ENCODE measurements around the gene GSDMA. TPM values are rescaled to one million over a fixed set of nuclear protein-coding genes. Genes with fewer than 3 reads are reported as not detected.

GSDMA gene
- total and polyA plus RNA-seq, 2 donors from 2014 or later: 0.47 to 0.80 TPM

DNA sequence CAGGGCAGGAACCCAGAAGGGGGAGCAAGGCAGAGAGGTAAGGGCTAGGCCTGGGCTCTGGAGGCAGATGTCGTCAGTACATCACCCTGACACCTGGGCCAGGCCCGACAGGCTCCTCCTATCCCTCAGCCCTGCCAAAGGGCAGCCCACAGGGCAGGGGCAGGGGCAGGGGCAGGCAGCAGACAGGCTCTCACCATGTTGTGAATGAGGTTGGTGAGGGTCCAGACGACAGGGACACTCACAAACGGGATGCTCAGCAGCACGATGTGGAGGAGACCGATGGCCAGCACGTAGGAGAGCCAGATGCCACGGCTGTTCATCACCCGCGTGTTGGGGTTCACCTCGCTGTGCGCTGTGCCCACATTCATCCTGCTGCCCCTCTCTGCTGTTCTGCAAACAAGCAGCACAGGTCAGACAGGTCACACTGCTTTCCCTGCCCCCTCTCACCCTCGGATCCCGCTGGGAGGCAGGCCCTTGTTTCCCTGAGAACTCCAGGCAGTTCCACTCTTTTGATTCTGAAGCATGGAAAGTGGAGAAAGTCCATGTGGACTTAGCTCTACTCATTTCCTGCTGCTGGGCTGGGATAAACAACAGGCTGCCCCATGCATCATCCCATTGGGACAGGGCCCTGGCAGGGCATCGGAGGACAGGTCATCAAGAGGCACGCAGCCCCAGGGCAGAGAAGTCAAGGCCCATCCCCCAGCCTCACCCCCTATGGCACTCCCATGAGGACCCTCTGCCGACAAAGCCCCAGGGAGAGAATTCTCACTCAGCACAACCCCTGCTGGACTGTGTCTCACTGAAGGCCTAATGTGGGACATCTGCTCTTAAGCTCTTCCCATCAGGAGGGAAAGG lies 38.7 kb upstream of the GSDMA start:
- Histone ChIP-seq H3K9me3 (ENCODE audit: control insufficient read depth in 2 of 3, insufficient read depth in 1 of 3, low read length in 3 of 3) (no peaks in the 10 kb centered on the region), H3K27me3 (ENCODE audit: control insufficient read depth, insufficient read depth, low read length) (no peaks in the 10 kb centered on the region), H3K36me3 (ENCODE audit: control insufficient read depth in 2 of 3, insufficient read depth in 3 of 3, low read length in 3 of 3) (peaks cover 0 to 28% (median 18%) of the 10 kb centered on the region in 3 donors), H3K27ac (ENCODE audit: low read depth in 2 of 2, low read length in 2 of 2) (no peak overlapping the region), H3K4me3 (ENCODE audit: low read length in 3 of 3) (no peak overlapping the region), H3K4me1 (ENCODE audit: control insufficient read depth in 2 of 3, insufficient read depth in 2 of 3, low read depth in 1 of 3, low read length in 3 of 3) (peaks cover 5 to 35% (median 25%) of the 10 kb centered on the region in 3 donors), H3K9ac (ENCODE audit: low read length in 3 of 3) (no peak overlapping the region)
- intact Hi-C loops (cut with DNase I): no loop called here
- TF ChIP-seq, protein P1, sequence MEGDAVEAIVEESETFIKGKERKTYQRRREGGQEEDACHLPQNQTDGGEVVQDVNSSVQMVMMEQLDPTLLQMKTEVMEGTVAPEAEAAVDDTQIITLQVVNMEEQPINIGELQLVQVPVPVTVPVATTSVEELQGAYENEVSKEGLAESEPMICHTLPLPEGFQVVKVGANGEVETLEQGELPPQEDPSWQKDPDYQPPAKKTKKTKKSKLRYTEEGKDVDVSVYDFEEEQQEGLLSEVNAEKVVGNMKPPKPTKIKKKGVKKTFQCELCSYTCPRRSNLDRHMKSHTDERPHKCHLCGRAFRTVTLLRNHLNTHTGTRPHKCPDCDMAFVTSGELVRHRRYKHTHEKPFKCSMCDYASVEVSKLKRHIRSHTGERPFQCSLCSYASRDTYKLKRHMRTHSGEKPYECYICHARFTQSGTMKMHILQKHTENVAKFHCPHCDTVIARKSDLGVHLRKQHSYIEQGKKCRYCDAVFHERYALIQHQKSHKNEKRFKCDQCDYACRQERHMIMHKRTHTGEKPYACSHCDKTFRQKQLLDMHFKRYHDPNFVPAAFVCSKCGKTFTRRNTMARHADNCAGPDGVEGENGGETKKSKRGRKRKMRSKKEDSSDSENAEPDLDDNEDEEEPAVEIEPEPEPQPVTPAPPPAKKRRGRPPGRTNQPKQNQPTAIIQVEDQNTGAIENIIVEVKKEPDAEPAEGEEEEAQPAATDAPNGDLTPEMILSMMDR (IDR thresholded peaks at IDR 0.05; ENCODE audit: borderline replicate concordance, extremely low read depth, insufficient read depth): no peak
- FAIRE-seq: no peak
- no peak for DNase-seq

DNA sequence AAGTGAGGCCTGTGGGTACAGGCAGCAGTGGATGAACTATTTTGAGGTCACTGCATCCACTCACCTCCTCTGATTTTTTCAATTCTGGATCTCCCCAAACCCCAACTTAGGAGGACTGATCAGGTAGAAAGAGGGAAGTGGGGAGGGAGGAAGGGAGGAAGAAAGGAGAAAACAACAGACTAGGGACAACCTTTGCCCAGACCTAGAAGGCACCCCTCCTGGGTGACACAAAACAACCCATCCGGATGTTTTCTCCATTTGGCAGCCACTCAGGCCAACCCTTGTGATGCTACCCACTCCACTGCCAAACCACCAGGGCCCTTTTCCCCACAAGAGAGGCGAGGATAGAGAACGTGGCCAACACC lies 38.1 kb upstream of the GSDMA start:
- Histone ChIP-seq H3K9ac (ENCODE audit: low read length in 3 of 3) (no peak overlapping the region), H3K27ac (ENCODE audit: low read depth in 2 of 2, low read length in 2 of 2) (no peak overlapping the region), H3K27me3 (ENCODE audit: control insufficient read depth, insufficient read depth, low read length) (no peaks in the 10 kb centered on the region), H3K9me3 (ENCODE audit: control insufficient read depth in 2 of 3, insufficient read depth in 1 of 3, low read length in 3 of 3) (no peaks in the 10 kb centered on the region), H3K36me3 (ENCODE audit: control insufficient read depth in 2 of 3, insufficient read depth in 3 of 3, low read length in 3 of 3) (peaks cover 0 to 28% (median 15%) of the 10 kb centered on the region in 3 donors), H3K4me3 (ENCODE audit: low read length in 3 of 3) (no peak overlapping the region), H3K4me1 (ENCODE audit: control insufficient read depth in 2 of 3, insufficient read depth in 2 of 3, low read depth in 1 of 3, low read length in 3 of 3) (peaks cover 5 to 41% (median 26%) of the 10 kb centered on the region in 3 donors)
- DNase-seq: no peak
- TF ChIP-seq, protein P1 (IDR thresholded peaks at IDR 0.05; ENCODE audit: borderline replicate concordance, extremely low read depth, insufficient read depth): no peak
- intact Hi-C loops (cut with DNase I): no loop called here
- no peak for FAIRE-seq

DNA sequence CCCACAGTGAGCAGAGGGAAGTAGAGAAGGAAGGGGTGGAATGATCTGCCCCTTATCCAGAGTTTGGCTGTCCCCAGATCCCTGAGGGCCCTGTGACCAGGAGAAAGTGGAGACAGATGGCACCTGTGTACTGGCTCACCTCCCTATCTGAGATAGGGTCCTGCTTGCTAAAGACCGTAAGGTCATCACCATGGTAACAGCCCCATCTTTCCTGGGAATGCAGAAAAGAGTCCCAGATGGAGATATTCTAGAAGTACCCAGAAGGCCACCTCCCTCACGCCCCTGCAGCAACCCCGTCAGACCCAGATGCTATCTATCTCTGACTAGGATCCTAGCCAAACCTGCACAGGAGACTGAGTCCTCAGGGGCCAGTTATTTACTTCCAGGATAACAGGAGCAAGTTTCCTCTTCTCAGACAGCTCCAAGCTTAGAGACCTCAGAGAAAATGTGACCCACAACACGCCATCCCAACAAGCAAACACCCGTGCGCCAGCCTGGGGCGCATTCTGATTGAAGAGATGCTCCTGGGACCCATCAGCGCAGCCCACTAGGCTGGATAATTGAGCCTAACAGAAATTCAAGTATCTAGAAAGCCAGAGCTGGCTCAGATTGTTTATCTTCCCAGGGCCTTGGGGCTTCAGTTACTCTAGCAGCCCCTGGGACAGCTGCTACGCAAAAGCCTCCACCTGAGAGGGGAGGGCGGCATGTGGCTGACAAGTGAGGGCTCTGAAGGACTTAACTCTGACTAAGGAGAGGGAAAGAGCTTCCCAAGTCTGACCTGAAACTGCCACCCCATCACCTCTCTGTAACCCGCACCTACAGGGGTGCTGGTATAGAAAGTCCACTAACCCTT lies 37.3 kb upstream of the GSDMA start:
- TF ChIP-seq, protein P1 (IDR thresholded peaks at IDR 0.05; ENCODE audit: borderline replicate concordance, extremely low read depth, insufficient read depth): no peak
- peak overlapping the region in 1 of 3 donors; percentile 99 for H3K4me3 ChIP-seq (ENCODE audit: low read length in 3 of 3)
- H3K27me3 ChIP-seq (ENCODE audit: control insufficient read depth, insufficient read depth, low read length): no peaks in the 10 kb centered on the region
- H3K36me3 ChIP-seq (ENCODE audit: control insufficient read depth in 2 of 3, insufficient read depth in 3 of 3, low read length in 3 of 3): peaks cover 0 to 26% (median 15%) of the 10 kb centered on the region in 3 donors
- DNase-seq (peak in 3 of 5 donors; percentile 46 to 67 (median 47)), FAIRE-seq (no peak)
- H3K27ac ChIP-seq (ENCODE audit: low read depth in 2 of 2, low read length in 2 of 2): no peak overlapping the region
- intact Hi-C loops (cut with DNase I): no loop called here
- peak overlapping the region in 1 of 3 donors; percentile 73 for H3K9ac ChIP-seq (ENCODE audit: low read length in 3 of 3)
- H3K9me3 ChIP-seq (ENCODE audit: control insufficient read depth in 2 of 3, insufficient read depth in 1 of 3, low read length in 3 of 3): no peaks in the 10 kb centered on the region
- peaks cover 5 to 43% (median 26%) of the 10 kb centered on the region in 3 donors for H3K4me1 ChIP-seq (ENCODE audit: control insufficient read depth in 2 of 3, insufficient read depth in 2 of 3, low read depth in 1 of 3, low read length in 3 of 3)
